Right atrium auricular region (tissue), 2 donors: Measurements from ENCODE around the gene YPEL4. TPM values are rescaled to one million over a fixed set of nuclear protein-coding genes. Genes with fewer than 3 reads are reported as not detected.
"Not testable (repeated sequence)": the region's sequence is repeated elsewhere in the genome, so short reads cannot be mapped to it uniquely, and the experiment has no call there.

Source experiments
- DNase-seq: peaks from one replicate; pipeline ENCODE4 v3.0.0-alpha.2; 2019; ENCODE audit warnings: low spot score
- H3K27ac ChIP-seq, 2 donors: fragments of 200-600 bp; sonication (generic); 1 replicate in 1 of 2; 2 replicates in 1 of 2; pipeline ENCODE4 v1.5.1; 2016 to 2019
- H3K27me3 ChIP-seq, 2 donors: fragments of 200-600 bp; sonication (generic); one replicate each; pipeline versions ENCODE4 v1.5.1 to v1.6.0; 2017 to 2019
- H3K36me3 ChIP-seq: fragments of 200-600 bp; sonication (generic); one replicate; pipeline ENCODE4 v1.5.1; 2016
- H3K4me1 ChIP-seq, 2 donors: fragments of 200-600 bp; sonication (generic); one replicate each; pipeline versions ENCODE4 v1.5.1 to v1.6.0; 2017 to 2019
- H3K4me3 ChIP-seq, 2 donors: fragments of 200-600 bp; sonication (generic); 1 replicate in 1 of 2; 2 replicates in 1 of 2; pipeline ENCODE4 v1.5.1; 2017 to 2019; ENCODE audit warnings: mild to moderate bottlenecking in 1 of 2, moderate library complexity in 1 of 2
- H3K9me3 ChIP-seq, 2 donors: fragments of 200-600 bp; sonication (generic); one replicate each; pipeline ENCODE4 v1.5.1; 2019
- total RNA-seq, 2 donors: library from RNA; depleted of rRNA; stranded (reverse); fragments of >200 nt; gene quantifications; one replicate each; pipeline ENCODE4 v1.1.0, GENCODE V29; 2016
- TF ChIP-seq, protein P1 (sequence below), 2 donors: fragments of 200-600 bp; sonication (generic); IDR thresholded peaks; one replicate each; pipeline ENCODE4 v1.5.1; 2019; ENCODE audit warnings: antibody characterized with exemption in 2 of 2

The YPEL4 gene
- total RNA-seq, 2 donors from 2014 or later: 0.55 to 0.63 TPM

DNA sequence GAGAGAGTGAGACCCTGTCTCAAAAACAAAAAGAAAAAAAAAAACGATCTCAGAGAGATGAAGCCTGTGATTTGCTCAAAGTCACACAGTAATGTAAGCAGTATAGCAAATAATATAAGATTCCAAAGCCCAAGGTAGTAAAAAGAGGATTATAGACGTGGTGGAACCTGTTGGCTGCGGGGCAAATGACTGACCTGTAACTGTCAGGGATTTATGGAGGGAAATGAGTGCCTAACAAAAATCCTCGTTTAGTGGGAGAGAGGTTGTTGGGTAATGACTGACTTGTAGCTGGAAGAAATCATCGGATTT is 7.1 kb upstream of the YPEL4 start:
- no peaks in the 10 kb centered on the region for H3K27me3 ChIP-seq
- peaks cover 24% of the 10 kb centered on the region for H3K36me3 ChIP-seq
- no peak for DNase-seq
- peak overlapping the region; percentile 35 to 63 for H3K4me3 ChIP-seq
- no peaks in the 10 kb centered on the region for H3K9me3 ChIP-seq
- H3K4me1 ChIP-seq: peaks cover 0 to 15% of the 10 kb centered on the region in 2 donors
- TF ChIP-seq, protein P1, sequence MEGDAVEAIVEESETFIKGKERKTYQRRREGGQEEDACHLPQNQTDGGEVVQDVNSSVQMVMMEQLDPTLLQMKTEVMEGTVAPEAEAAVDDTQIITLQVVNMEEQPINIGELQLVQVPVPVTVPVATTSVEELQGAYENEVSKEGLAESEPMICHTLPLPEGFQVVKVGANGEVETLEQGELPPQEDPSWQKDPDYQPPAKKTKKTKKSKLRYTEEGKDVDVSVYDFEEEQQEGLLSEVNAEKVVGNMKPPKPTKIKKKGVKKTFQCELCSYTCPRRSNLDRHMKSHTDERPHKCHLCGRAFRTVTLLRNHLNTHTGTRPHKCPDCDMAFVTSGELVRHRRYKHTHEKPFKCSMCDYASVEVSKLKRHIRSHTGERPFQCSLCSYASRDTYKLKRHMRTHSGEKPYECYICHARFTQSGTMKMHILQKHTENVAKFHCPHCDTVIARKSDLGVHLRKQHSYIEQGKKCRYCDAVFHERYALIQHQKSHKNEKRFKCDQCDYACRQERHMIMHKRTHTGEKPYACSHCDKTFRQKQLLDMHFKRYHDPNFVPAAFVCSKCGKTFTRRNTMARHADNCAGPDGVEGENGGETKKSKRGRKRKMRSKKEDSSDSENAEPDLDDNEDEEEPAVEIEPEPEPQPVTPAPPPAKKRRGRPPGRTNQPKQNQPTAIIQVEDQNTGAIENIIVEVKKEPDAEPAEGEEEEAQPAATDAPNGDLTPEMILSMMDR (IDR thresholded peaks at IDR 0.05): no peak
- peak overlapping the region; percentile 80 to 91 for H3K27ac ChIP-seq

DNA sequence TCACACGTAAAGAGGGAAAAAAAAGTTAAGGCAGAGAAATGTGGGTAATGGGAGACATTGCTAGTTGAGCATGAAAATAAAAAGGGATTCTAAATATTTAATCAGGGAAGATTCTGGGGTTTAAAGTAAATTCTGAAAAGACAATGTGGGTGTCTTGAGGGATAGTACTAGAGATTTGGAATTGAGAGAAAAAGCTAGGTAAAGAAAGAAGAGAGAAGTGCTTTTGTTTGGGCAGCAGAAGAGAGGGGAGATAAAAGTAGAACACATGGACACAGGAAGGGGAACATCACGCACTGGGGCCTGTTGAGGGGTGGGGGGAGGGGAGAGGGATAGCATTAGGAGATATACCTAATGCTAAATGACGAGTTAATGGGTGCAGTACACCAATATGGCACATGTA is 3.5 kb upstream of the YPEL4 start:
- Histone ChIP-seq H3K4me1 (peaks cover 0 to 28% of the 10 kb centered on the region in 2 donors), H3K27ac (no peak overlapping the region)

DNA sequence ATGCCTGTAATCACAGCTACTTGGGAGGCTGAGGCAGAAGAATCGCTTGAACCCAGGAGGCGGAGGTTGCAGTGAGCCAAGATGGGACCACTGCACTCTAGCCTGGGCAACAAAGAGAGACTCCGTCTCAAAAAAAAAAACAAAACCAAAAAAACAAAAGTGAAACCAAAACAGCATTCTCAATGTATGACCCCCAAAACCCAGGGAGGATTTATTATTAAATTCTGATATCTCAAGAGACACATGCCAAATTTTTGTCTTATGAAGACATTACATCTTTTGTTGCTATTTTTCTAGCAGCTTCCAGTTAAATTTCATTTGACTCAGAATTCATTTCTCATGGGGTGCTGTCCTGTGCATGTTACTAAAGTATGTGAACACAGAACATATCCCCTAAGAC is 3.0 kb upstream of the YPEL4 start:
- peaks cover 0 to 30% of the 10 kb centered on the region in 2 donors for H3K4me1 ChIP-seq
- no peak overlapping the region for H3K27ac ChIP-seq
- no peak overlapping the region for H3K4me3 ChIP-seq
- peaks cover 9 to 21% of the 10 kb centered on the region in 2 donors for H3K27me3 ChIP-seq
- TF ChIP-seq, protein P1 (IDR thresholded peaks at IDR 0.05): no peak
- no peaks in the 10 kb centered on the region for H3K9me3 ChIP-seq
- DNase-seq: no peak
- H3K36me3 ChIP-seq: no peaks in the 10 kb centered on the region

More for the DNA sequence above, 3.5 kb upstream of the YPEL4 start:
- Histone ChIP-seq H3K27me3 (peaks cover 6 to 16% of the 10 kb centered on the region in 2 donors), H3K9me3 (no peaks in the 10 kb centered on the region), H3K4me3 (no peak overlapping the region), H3K36me3 (no peaks in the 10 kb centered on the region)
- DNase-seq: no peak
- TF ChIP-seq, protein P1 (IDR thresholded peaks at IDR 0.05): no peak

DNA sequence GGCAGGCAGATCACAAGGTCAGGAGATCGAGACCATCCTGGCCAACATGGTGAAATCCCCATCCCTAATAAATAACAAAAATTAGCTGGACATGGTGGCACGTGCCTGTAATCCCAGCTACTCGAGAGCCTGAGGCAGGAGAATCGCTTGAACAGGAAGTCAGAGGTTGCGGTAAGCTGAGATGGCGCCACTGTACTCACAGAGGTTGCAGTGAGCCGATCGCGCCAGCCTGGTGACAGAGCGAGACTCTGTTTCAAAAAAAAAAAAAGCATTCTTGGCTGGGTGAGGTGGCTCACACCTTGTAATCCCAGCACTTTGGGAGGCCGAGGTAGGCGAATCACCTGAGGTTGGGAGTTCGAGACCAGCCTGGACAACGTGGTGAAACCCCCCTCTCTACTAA is 2.5 kb upstream of the YPEL4 start:
- H3K36me3 ChIP-seq, DNase-seq, H3K4me3 ChIP-seq, H3K9me3 ChIP-seq, H3K27ac ChIP-seq: not testable (repeated sequence)
- peaks cover 9 to 25% of the 10 kb centered on the region in 2 donors for H3K27me3 ChIP-seq
- H3K4me1 ChIP-seq: peaks cover 0 to 34% of the 10 kb centered on the region in 2 donors

DNA sequence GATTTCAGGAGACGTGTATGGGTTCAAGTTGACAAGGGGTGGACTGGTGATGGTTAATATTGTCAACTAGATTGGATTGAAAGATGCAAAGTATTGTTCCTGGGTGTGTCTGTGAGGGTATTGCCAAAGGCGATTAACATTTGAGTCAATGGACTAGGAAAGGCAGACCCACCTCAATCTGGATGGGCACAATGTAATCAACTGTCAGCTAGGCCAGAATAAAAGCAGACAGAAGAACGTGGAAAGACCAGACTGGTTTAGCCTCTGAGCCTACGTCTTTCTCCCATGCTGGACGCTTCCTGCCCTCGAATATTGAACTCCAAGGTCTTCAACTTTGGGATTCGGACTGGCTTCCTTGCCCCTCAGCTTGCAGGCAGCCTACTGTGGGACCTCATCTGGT is 1.7 kb upstream of the YPEL4 start:
- H3K27ac ChIP-seq: no peak overlapping the region
- TF ChIP-seq, protein P1 (IDR thresholded peaks at IDR 0.05): no peak
- peaks cover 9 to 32% of the 10 kb centered on the region in 2 donors for H3K27me3 ChIP-seq
- no peak overlapping the region for H3K4me3 ChIP-seq
- DNase-seq: no peak
- no peaks in the 10 kb centered on the region for H3K36me3 ChIP-seq
- H3K9me3 ChIP-seq: no peaks in the 10 kb centered on the region
- H3K4me1 ChIP-seq: peaks cover 0 to 37% of the 10 kb centered on the region in 2 donors

DNA sequence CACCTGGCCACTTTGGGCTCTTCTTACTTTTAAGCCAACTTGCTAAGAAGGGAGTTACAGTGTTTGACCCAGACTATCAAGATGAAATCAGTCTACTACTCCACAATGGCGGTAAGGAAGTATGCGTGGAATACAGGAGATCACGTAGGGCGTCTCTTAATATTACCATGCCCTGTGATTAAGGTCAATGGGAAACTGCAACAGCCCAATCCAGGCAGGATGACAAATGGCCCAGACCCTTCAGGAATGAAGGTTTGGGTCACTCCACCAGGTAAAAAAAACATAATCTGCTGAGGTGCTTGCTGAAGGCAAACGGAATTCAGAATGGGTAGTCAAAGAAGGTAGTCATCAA is 1.0 kb upstream of the YPEL4 start:
- Histone ChIP-seq H3K4me1 (peaks cover 0 to 44% of the 10 kb centered on the region in 2 donors), H3K27ac (no peak overlapping the region), H3K9me3 (no peaks in the 10 kb centered on the region), H3K36me3 (no peaks in the 10 kb centered on the region), H3K4me3 (no peak overlapping the region), H3K27me3 (peaks cover 9 to 32% of the 10 kb centered on the region in 2 donors)
- no peak for DNase-seq
- TF ChIP-seq, protein P1 (IDR thresholded peaks at IDR 0.05): no peak
